SJSA1 (cell line): Measurements from ENCODE around the gene IGF2R. TPM values are rescaled to one million over a fixed set of nuclear protein-coding genes. Genes with fewer than 3 reads are reported as not detected.

ENCODE experiments used
- DNase-seq, 2 experiments: peaks; one replicate each; pipeline ENCODE4 v3.0.0-alpha.2; 2015 to 2020; ENCODE audit warnings: low spot score in 2 of 2, low read depth in 1 of 2
- H3K27ac ChIP-seq: fragments of 250-450 bp; sonication (Bioruptor Pico); 2 replicates; pipeline ENCODE4 v1.5.1; 2020; ENCODE audit warnings: mild to moderate bottlenecking, moderate library complexity
- H3K27me3 ChIP-seq: fragments of 250-450 bp; sonication (Bioruptor Pico); replicated peaks from 2 replicates; pipeline ENCODE4 v1.5.1; 2020; ENCODE audit warnings: mild to moderate bottlenecking, moderate library complexity
- H3K36me3 ChIP-seq: fragments of 250-450 bp; sonication (Bioruptor Pico); 2 replicates; pipeline ENCODE4 v1.5.1; 2020; ENCODE audit warnings: mild to moderate bottlenecking
- H3K4me1 ChIP-seq: fragments of 250-450 bp; sonication (Bioruptor Pico); replicated peaks from 2 replicates; pipeline ENCODE4 v1.6.1; 2021; ENCODE audit warnings: mild to moderate bottlenecking
- H3K4me3 ChIP-seq: fragments of 250-450 bp; sonication (Bioruptor Pico); 2 replicates; pipeline ENCODE4 v1.5.1; 2020; ENCODE audit warnings: mild to moderate bottlenecking
- H3K9me3 ChIP-seq: fragments of 250-450 bp; sonication (Bioruptor Pico); replicated peaks from 2 replicates; pipeline ENCODE4 v1.5.1; 2020; ENCODE audit warnings: mild to moderate bottlenecking
- total RNA-seq: library from RNA; depleted of rRNA; stranded (reverse); fragments of >200 nt; shearing (Covaris generic); gene quantifications from 2 replicates; pipeline ENCODE4 v1.2.3, GENCODE V29; 2014

IGF2R gene
- total RNA-seq, 1 experiment from 2014 or later = 54.7 TPM

DNA sequence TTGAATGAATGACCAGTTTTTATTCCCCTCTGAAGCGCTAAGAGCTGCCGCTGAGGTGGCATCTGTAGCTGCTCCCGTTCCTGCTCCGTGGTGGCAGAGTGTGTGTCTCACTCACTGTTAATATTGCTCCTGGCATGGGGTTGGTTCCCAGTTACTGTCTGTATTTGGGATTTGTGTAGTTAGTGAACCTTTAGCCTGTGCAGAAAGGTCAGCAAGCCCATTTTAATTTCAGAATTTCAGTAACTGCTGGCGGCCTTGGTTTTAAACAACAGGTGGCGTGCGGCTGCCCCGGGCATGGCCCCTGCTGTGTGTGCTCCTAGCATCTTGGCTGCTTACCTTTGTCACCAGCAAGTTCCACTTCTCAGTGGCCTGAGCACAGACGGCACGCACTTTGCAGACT, 98.7 kb downstream of the IGF2R start:
- no peak overlapping the region for H3K27ac ChIP-seq

GRCh38 chr6:160068346-160068745, 99.5 kb downstream of the IGF2R start:
- no peaks in the 10 kb centered on the region for H3K27me3 ChIP-seq
- no peak overlapping the region for H3K27ac ChIP-seq
- DNase-seq = no peak
- H3K9me3 ChIP-seq = no peaks in the 10 kb centered on the region
- H3K4me1 ChIP-seq = no peaks in the 10 kb centered on the region
- peaks cover 76% of the 10 kb centered on the region for H3K36me3 ChIP-seq
- no peak overlapping the region for H3K4me3 ChIP-seq

More for the DNA sequence above, 98.7 kb downstream of the IGF2R start:
- Histone ChIP-seq H3K4me1 (no peaks in the 10 kb centered on the region), H3K36me3 (peaks cover 68% of the 10 kb centered on the region), H3K4me3 (no peak overlapping the region), H3K27me3 (no peaks in the 10 kb centered on the region), H3K9me3 (no peaks in the 10 kb centered on the region)
- DNase-seq = no peak

GRCh38 chr6:160069050-160069454, 100.2 kb downstream of the IGF2R start:
- Histone ChIP-seq H3K4me3 (no peak overlapping the region), H3K9me3 (no peaks in the 10 kb centered on the region), H3K4me1 (no peaks in the 10 kb centered on the region), H3K27me3 (no peaks in the 10 kb centered on the region), H3K27ac (no peak overlapping the region), H3K36me3 (peaks cover 78% of the 10 kb centered on the region)
- DNase-seq = no peak

- Histone ChIP-seq H3K9me3 (no peaks in the 10 kb centered on the region), H3K4me1 (no peaks in the 10 kb centered on the region), H3K27ac (no peak overlapping the region), H3K4me3 (no peak overlapping the region), H3K27me3 (no peaks in the 10 kb centered on the region), H3K36me3 (peaks cover 78% of the 10 kb centered on the region)
- DNase-seq = no peak
Measured at GRCh38 chr6:160069459-160069858, 100.6 kb downstream of the IGF2R start.

- no peaks in the 10 kb centered on the region for H3K4me1 ChIP-seq
- no peaks in the 10 kb centered on the region for H3K27me3 ChIP-seq
- peaks cover 78% of the 10 kb centered on the region for H3K36me3 ChIP-seq
Measured at GRCh38 chr6:160070427-160070826, 101.5 kb downstream of the IGF2R start.

DNA sequence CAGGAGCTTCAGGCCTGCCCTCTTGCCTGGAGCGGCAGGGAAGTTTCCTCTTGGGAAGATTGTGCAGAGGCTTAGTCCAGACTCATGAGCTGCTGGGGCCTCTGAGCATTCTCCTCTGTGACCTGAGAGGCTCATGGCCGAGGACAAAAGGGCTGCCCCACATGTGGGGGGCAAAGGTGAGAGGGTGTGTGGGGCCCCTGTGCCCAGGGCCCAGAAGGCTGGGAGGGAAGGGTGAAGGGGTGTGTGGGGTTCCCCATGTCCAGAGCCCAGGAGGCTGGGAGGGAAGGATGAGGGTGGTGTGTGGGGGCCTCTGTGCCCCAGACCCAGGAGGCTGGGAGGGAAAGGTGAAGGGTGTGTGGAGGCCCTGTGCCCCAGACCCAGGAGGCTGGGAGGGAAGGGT, 101.9 kb downstream of the IGF2R start:
- H3K27me3 ChIP-seq = no peaks in the 10 kb centered on the region
- no peaks in the 10 kb centered on the region for H3K9me3 ChIP-seq
- H3K4me3 ChIP-seq = no peak overlapping the region
- H3K4me1 ChIP-seq = no peaks in the 10 kb centered on the region
- peaks cover 79% of the 10 kb centered on the region for H3K36me3 ChIP-seq
- DNase-seq = no peak
- H3K27ac ChIP-seq = no peak overlapping the region

More at GRCh38 chr6:160070427-160070826, 101.5 kb downstream of the IGF2R start:
- Histone ChIP-seq H3K27ac (no peak overlapping the region), H3K9me3 (no peaks in the 10 kb centered on the region), H3K4me3 (no peak overlapping the region)
- DNase-seq = no peak

- H3K4me1 ChIP-seq = peaks cover 5% of the 10 kb centered on the region
- no peak overlapping the region for H3K27ac ChIP-seq
- DNase-seq = peak in 1 of 2 experiments; percentile 4
- no peaks in the 10 kb centered on the region for H3K9me3 ChIP-seq
- H3K4me3 ChIP-seq = no peak overlapping the region
- H3K36me3 ChIP-seq = peaks cover 80% of the 10 kb centered on the region
- no peaks in the 10 kb centered on the region for H3K27me3 ChIP-seq
Measured at GRCh38 chr6:160071805-160072690, 103.2 kb downstream of the IGF2R start.

DNA sequence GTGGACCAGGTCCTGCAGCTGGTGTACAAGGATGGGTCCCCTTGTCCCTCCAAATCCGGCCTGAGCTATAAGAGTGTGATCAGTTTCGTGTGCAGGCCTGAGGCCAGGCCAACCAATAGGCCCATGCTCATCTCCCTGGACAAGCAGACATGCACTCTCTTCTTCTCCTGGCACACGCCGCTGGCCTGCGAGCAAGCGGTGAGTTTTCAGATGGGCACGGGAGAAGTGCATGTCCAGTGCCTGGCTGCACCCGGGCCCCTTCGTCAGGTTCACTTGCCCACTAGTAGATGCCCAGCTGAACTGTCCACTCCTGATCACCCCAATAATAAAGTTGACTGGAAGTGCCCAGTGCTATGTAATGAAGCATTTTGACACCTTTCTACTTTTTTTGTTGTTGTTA, 104.4 kb downstream of the IGF2R start:
- no peaks in the 10 kb centered on the region for H3K27me3 ChIP-seq
- H3K36me3 ChIP-seq = peaks cover 73% of the 10 kb centered on the region
- DNase-seq = no peak
- H3K9me3 ChIP-seq = no peaks in the 10 kb centered on the region
- H3K4me1 ChIP-seq = peaks cover 17% of the 10 kb centered on the region
- no peak overlapping the region for H3K27ac ChIP-seq
- no peak overlapping the region for H3K4me3 ChIP-seq

- Histone ChIP-seq H3K36me3 (peaks cover 74% of the 10 kb centered on the region), H3K4me3 (no peak overlapping the region), H3K27me3 (no peaks in the 10 kb centered on the region), H3K27ac (no peak overlapping the region), H3K4me1 (peaks cover 17% of the 10 kb centered on the region), H3K9me3 (no peaks in the 10 kb centered on the region)
- no peak for DNase-seq
Measured at GRCh38 chr6:160076009-160076408, 107.1 kb downstream of the IGF2R start.

DNA sequence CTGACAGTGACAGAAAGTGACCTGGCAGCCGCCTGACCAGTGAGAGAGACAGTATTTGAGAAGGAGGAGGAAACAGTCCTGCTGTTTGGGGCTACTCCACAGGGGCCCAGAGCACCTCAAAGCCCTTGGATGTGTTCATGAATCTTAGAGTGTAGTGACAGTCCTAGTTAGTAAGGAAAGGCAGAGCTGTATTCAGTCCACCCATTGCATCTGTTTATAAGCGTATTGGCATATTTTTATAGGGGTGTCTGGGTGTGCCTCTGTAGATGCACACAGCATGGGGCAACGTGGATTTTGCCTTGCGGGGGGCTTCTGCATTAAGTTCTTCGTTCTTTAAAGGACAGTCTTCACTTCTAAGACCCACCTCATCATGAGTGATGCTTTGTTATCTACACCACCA, 108.1 kb downstream of the IGF2R start:
- Histone ChIP-seq H3K36me3 (peaks cover 75% of the 10 kb centered on the region), H3K4me1 (peaks cover 17% of the 10 kb centered on the region), H3K27me3 (no peaks in the 10 kb centered on the region), H3K4me3 (no peak overlapping the region), H3K9me3 (no peaks in the 10 kb centered on the region), H3K27ac (peak overlapping the region; percentile 62)
- peak in 1 of 2 experiments; percentile 15 for DNase-seq

DNA sequence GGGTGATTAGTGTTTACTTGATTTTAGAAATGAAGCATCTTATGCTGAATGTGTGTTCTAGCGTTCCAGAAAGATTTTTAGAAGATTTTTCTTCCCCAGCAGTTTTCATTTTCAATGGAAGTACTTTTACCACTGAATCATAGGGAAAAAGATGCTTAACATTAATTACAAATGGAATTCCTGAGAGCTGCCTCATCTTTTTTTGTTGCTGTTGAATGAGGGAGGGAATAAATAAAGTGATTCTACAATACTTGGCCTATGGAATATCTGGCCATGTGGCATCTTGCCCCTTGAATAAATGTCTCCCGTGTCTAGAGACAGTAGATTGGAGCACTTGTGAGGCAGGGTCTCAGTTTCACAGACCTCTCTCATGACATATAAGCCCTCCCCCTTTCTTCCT, 108.6 kb downstream of the IGF2R start:
- no peaks in the 10 kb centered on the region for H3K9me3 ChIP-seq
- no peak overlapping the region for H3K4me3 ChIP-seq
- peak overlapping the region; percentile 62 for H3K27ac ChIP-seq
- H3K36me3 ChIP-seq = peaks cover 74% of the 10 kb centered on the region
- H3K27me3 ChIP-seq = no peaks in the 10 kb centered on the region
- peak in 1 of 2 experiments; percentile 62 for DNase-seq
- H3K4me1 ChIP-seq = peaks cover 17% of the 10 kb centered on the region

- Histone ChIP-seq H3K36me3 (peaks cover 67% of the 10 kb centered on the region), H3K4me1 (peaks cover 17% of the 10 kb centered on the region), H3K9me3 (no peaks in the 10 kb centered on the region)
Measured at GRCh38 chr6:160078883-160079685, 110.2 kb downstream of the IGF2R start.

DNA sequence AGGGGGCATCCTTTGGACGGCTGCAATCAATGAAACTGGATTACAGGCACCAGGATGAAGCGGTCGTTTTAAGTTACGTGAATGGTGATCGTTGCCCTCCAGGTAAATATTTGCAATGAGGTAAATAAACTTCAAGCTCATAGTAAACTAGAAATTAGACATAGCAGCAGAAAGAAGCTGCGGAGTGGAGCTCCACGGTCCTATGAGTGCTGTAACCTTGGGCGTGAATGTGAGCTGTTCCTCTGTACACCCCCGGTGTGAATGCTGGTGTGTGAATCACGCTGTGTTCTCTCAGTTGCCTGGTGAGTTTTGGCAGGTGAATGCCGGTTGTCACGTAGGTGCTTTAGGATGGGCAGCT, 110.8 kb downstream of the IGF2R start:
- H3K4me3 ChIP-seq = no peak overlapping the region
- peaks cover 17% of the 10 kb centered on the region for H3K4me1 ChIP-seq
- H3K9me3 ChIP-seq = no peaks in the 10 kb centered on the region
- no peak overlapping the region for H3K27ac ChIP-seq
- no peaks in the 10 kb centered on the region for H3K27me3 ChIP-seq
- no peak for DNase-seq
- peaks cover 66% of the 10 kb centered on the region for H3K36me3 ChIP-seq

More at GRCh38 chr6:160078883-160079685, 110.2 kb downstream of the IGF2R start:
- H3K27me3 ChIP-seq = no peaks in the 10 kb centered on the region
- H3K27ac ChIP-seq = no peak overlapping the region
- H3K4me3 ChIP-seq = no peak overlapping the region
- DNase-seq = no peak

DNA sequence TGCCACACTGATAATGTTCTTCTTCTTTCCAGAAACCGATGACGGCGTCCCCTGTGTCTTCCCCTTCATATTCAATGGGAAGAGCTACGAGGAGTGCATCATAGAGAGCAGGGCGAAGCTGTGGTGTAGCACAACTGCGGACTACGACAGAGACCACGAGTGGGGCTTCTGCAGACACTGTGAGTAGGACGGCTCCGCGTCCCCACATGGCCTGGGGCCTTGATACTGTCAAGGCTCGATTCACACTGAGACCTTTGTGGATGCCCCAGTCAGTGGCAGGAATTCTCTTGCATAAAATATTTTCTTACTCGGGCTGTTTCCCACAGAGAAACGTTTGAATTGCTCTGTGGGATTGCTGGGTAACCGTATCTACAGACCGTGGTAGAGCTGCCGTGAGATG, 111.2 kb downstream of the IGF2R start:
- Histone ChIP-seq H3K27ac (no peak overlapping the region), H3K4me1 (peaks cover 17% of the 10 kb centered on the region), H3K9me3 (no peaks in the 10 kb centered on the region), H3K4me3 (no peak overlapping the region), H3K36me3 (peaks cover 65% of the 10 kb centered on the region), H3K27me3 (no peaks in the 10 kb centered on the region)
- no peak for DNase-seq
